GM21576 (cell line): ENCODE data around the gene HECTD4.

Experiments
- ATAC-seq: cut with Tn5 transposase; IDR thresholded peaks from one replicate; pipeline ENCODE4 v1.9.1; 2021; ENCODE audit warnings: mild to moderate bottlenecking, moderate library complexity; ENCODE audit not compliant: unreplicated experiment

HECTD4 gene

DNA sequence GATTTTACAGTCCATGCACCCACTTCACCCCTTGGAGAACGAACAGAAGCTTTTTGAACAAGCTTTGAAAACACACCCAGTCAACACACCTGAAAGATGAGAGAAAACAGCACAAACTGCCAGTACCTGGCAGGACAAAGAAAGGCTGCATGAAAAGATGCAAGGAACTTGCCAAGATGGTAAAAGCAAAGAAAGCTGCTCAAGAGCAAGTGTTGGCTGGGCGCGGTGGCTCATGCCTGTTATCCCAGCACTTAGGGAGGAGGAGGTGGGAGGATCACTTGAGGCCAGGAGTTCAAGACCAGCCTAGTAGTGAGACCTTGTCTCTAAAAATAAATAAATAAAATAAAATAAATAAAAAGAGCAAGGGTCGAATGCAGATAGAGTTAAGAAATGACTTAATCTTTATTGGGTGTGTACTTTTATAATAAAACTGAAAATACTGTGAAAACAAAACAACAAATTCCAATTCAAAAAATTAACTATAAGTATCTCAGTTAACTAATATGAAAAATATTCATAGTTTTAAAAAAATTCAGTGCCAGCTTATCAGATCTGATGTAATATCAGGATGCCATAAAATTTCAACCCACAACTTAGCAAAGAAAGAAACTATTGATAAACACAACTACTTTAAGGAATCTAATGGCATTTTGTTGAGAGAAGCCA is 59.2 kb downstream of the HECTD4 start:
- ATAC-seq, result no peak

DNA sequence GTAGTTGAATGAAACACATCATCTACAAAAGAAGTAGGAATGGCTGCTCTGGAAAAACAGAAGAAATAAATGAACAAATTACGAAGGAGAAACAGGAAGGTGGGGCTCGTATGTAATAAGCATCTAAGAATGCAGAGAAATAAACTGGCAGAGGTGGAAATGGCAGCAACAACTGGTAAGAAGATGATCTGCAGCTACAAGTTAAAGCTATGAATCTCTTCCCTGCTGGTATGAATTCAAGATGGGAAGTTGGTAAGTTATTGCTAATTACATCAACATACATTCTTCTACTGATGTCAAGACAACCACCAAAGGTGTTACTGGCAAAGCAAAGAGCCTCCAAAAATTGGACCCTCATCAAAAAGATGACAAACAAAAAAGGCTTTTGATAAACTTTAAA is 59.8 kb downstream of the HECTD4 start:
- ATAC-seq, result no peak

DNA sequence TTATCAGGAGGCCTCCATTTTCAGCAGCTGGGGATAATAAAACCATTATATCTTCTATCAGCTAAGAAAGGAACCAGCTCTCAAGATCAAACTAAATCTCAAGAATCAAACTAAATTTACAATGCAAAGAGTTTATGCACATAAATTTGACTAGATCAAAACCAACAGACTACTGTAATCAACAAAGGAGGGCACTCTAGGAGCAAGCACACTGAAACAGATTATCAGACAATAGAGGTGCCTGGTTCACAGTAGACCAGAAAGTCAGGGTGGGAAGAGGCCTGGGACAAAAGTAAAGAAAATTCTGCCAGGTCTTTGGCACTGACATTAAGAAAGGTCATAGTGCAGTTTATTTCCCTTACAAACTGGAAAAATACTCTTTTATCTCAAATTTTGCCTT is 61.0 kb downstream of the HECTD4 start:
- ATAC-seq, result no peak

DNA sequence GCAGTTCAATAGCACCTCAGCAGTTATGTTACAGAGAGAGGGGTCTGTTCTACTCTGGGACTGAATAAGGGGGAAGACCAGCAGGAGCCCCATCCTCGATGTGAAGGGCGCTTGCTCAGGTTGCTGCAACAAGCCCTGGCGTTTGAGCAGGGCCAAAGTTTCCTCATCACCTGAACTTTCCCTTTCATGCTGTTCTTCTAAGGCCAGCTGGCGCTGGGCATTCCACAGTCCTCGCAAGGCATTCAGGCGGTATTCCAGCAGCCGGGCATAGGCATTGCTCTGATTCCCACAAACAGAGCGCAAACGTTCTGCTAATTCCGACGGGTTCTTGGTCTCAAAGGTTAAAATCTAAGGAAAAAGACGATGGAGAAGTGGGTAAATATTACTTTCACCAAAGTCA is 62.8 kb downstream of the HECTD4 start:
- ATAC-seq, result no peak

DNA sequence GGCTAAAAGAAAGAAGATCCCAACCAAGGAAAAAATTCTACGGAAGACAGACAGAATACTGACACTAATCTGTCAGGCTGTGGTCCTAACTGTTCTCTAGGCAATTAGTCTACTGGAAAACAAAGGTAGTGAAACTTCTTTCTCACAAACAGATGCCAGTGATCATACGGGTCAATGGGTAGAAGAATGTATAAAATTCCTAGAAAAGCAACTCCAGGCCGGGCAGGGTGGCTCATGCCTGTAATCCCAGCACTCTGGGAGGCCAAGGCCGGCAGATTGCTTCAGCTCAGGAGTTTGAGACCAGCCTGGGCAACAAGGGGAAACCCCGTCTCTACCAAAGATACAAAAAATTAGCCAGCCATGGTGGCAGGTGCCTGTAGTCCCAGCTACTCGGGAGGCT is 64.8 kb downstream of the HECTD4 start:
- ATAC-seq, result no peak

DNA sequence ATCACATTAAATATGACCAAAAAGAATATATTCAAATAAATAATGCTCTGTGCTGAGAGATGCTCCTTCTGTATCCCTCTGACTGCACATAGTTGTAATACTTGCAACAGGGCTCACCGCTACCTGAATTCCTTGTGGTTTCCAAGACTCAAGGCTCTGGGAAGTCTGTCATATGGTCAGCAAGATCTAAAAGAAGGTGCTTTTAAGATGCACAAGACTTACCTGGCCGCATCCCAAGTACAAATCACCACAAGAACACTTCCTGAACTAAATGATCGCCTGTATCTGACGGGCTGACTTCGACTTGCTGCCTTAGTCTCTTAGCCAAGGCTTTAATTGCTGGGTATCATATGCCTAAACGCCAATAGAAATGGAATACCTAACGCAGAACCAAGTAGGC is 67.2 kb downstream of the HECTD4 start:
- no peak for ATAC-seq

DNA sequence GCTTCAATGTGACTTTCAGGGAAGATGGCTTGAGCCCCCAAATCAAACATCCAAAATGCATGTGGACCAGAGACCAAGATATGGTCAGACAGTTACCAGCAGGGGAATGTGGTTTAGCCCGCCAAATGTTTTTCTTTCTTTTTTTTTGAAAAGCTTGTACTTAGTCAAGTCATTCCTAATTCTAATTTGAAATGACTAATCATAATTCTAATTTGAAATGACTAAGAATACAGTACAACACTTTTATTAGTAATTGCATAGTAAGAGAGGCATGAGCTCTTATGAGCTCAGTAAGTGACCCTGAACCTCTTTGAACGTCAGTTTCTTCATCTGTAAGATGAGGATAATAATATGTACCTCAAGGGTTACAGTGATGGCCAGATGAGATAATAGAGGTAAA is 72.4 kb downstream of the HECTD4 start:
- ATAC-seq, result no peak

DNA sequence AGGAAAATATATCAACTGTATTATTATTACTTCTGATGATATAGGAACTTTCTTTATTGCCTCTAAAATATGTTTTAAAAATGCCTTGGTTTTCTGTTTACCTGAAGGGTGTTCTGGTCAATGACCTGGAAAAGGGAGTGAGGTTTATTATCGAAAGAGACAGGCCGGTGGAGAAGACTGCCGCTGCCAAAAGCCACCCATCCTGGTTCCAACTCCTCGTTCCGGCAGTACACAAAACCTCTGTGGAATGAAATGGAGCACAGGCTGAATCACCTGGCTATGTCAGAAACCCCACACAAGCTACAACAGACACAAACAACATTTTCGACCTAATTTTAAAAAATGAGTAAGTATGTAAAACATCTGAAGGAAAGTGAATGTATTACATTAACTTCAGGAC is 73.6 kb downstream of the HECTD4 start:
- no peak for ATAC-seq

DNA sequence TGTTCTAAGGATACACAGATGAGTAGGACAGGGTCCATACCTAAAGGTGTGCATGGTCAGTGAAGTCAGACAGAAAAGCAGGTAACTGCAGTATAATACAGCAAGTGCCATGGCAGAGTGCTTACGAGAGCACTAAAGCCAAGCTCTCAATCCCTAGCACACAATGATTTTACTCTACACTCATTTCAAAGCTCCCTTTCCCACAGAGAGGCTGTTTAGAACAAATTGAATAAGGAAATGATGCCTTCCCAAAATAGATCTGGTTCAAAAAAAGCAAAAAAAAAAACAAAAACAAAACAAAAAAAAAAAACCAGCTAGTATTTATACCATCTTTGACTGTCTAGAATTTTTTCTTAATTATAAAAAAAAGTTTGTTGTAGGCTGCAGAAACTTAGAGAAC is 74.1 kb downstream of the HECTD4 start:
- no peak for ATAC-seq

DNA sequence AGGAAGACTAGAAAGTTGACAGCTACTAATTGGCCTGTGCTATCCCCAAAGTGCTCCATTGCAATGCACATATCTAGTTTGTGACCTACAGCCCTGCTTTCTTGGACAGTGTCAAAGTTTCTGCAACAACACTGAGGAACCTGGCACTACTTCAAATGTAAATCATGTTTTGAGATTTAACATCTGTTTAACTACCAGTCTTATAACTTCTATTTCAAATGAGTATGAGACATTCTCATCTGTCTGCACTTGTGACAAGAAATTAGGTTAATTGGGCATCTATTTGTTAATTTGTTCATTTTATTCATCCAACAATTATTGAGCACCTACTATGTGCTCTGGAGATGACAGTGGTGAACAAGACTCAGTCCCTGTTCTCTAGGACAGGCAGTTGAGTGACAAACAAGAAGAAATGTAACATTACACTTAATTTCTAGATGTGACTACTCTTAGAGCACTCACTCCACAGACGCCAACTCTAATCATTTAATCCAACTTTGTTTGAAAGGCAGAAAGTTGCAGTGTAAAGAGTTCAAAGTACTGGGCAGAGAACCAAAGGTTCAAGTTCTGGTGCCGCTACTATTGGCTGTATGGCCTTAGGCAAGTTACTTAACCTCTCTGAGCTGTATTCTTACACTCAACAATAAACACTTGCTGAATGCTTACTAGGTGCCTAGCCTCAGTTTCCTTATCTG is 74.8 kb downstream of the HECTD4 start:
- no peak for ATAC-seq

DNA sequence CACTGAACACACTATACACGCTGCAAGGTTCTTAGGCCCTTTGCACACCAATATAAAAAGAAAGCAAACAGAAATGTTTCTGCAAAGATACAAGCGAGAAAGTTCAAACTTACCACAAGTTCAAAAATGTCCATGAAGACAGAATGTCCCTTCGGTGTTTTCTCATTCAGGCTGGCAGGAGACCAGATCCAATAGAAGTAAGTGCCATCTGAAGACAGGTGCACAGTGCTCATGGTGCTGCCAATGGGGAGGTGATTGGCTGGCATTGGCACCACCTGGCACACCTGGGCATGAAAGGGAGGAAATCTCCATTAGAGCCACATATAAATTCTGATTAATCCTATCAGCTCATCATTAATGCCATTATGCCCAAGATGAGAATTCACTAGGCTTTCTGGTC is 76.3 kb downstream of the HECTD4 start:
- no peak for ATAC-seq

DNA sequence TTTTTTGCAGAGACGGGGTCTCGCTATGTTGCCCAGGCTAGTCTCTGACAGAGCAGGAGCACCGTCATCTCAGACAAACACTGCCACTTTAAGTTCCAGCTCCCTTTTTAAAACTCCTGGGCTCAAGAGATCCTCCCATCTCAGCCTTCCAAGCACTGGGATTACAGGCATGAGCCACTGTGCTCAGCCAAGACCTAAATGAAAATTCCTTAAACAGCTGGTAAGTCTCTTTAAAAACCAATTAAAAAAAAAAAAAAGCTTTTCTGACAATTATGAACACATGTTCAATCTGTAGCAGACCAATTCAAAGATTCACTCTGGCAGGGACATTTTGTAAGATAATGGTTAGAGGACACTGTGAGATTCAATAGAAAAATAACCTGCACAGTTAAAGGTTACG is 77.8 kb downstream of the HECTD4 start:
- ATAC-seq, result no peak

DNA sequence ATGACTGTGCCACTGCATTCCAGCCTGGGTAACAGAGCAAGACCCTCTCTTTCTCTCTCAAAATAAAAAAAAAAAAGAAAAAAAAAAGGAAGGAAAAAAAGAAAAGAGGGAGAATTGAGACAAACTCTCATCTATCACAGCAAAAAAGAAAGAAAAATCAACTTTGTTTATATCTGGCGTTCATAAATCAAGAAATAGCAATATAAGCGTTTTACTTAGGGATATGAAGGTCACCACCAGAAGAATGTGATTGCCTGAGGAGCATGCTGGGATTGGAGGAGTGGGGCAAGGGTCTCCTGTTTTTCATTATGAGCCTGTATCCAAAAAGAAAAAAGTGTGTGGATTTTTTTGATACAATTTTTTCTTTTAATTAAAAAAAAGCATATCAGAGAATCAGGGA is 78.4 kb downstream of the HECTD4 start:
- ATAC-seq, result no peak

DNA sequence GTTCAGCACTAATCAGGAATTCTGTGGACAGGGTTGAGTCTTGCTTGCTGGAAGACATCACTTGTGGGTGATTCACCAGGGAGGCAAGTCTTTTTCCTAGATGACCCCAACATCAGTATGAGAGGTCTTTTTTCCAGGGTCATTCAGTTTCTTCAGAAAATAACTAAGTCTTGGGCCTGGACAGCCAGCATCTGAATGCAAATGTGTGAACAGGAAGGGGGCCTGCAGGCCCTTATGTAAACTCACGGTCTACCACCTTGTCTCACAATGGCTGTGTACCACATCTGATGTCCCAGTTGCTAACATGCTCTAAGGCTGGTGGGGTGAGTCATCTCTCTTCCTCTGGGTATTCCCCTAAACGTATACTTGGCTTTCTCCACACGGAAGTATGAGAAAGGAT is 79.2 kb downstream of the HECTD4 start:
- ATAC-seq, result peak; percentile 99

DNA sequence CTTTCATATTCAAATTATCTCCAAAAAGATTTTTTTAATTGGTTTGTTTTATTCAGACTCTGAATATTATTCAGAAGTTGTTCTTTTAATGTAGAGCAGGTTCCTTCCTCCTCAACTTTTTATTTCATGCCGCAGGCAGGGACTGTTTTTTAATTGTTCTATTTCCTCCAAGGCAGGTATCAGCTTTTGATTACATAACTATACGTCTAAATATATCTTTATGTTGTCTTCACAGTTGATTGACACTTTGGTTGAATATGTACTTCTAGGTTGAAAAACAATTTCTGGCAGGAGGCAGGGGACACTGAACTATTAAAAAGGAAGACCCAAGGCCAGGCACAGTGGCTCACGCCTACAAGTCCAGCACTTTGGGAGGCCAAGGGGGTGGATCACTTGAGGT is 82.5 kb downstream of the HECTD4 start:
- ATAC-seq, result no peak

DNA sequence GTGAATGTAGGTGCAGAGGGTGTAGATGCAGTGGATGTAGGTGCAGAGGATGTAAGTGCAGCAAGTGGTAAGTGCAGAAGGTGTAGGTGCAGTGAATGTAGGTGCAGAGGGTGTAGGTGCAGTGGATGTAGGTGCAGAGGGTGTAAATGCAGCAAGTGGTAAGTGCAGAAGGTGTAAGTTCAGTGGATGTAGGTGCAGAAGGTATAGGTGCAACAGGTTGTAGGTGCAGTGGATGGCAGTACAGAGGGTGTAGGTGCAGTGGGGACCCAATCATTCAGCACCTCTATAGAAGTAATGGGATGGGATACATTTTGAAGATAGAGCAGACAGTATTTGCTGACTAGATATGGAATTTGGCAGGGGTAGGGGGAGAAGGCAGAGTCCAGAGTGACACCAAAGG is 85.0 kb downstream of the HECTD4 start:
- ATAC-seq, result no peak

DNA sequence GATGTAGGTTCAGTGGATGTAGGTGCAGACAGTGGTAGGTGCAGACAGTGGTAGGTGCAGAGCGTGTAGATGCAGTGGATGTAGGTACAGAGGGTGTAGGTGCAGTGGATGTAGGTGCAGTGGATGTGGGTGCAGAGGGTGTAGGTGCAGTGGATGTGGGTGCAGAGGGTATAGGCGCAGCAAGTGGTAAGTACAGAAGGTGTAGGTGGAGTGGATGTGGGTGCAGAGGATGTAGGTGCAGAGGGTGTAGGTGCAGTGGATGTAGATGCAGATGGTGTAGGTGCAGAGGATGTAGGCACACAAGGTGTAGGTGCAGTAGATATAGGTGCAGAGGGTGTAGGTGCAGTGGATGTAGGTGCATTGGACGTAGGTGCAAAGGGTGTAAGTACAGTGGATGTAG is 86.0 kb downstream of the HECTD4 start:
- no peak for ATAC-seq

DNA sequence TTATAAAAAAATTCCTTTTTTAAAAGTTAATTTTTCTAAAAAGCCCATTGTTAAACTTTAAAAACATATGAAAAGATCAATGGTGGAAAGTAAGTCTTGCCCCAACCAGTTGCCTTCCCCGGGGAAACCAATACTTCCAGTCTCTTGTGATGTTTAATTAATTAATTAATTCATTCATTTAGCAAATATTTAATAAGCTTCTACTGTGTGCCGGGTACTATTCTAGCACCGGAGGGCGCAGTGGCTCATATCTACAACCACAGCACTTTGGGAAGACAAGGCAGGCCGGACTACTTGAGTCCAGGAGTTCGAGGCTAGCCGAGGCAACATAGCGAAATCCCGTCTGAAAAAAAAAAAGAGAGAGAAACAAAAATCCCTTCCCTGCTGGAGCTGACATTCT is 87.4 kb downstream of the HECTD4 start:
- no peak for ATAC-seq

DNA sequence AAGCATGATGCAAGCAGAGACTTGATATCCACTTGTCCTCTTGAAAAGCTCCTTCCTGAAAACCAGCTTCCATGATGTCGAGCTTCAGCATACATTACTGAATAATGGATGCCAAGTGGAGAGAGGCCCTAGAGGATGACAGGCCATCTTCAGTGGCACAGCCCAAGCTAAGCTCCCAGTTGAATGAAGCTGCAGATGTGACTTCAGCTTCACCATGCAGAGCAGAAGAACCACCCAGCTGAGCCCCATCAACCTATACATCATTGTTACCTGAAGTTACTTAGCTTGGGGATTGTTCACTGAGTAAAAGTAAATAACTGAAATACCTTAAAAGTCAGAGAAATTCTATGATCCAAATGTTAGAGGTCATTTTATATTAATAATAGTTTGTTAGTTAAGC is 93.6 kb downstream of the HECTD4 start:
- ATAC-seq, result no peak

DNA sequence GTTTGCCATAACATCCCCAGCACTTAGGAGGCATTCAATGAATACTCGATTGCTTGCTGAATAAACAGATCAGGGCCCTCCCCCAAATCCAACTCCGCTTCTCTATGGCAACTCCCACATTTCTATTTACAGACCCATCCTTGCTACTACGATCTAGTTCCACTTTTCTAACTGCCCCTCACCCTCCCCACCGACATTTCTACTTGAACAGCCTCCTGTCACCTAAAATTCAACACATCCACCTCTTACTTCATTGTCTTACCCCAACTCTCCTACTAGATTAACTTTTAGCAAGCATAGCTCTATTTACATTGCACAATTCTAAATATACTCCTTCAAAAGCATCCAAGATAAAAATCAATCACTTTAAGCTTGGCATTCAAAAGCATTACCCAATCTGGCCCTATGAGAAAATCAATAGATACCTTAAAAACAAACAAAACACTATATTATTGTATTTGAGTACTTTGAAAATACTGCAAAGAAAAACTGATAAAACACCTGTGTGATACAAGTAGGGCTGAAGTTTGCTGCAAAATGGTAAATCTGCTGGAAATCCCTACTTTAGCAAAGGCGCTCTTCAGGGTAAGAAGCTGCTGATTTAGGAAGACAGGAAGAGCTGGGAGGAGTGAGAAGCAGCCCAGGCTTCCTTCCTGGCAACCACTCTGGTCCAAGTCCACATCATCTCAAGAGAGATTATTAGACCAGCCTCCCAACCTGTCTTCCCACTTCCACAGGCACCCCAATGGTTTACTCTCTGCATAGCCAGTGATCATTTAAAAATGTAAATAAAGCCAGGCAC is 96.4 kb downstream of the HECTD4 start:
- no peak for ATAC-seq

DNA sequence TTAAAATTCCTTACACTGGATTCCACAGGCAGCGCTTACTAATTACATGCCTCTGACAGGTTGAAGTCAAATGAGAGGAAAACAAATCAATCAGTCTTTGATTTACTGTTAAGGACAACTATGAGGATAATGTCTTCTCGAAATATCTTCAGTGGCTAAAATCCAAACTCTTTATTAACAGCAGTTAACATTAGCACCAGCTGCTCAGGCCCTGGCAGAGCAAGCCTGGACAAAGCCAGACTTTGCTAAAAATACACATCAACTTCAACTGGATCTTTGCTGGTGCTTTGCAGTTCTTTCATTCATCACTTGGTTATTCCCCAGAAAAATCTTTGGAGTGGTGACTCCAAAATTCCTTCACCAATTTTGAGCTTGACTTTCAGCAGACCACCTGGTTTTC is 98.7 kb downstream of the HECTD4 start:
- ATAC-seq, result no peak

DNA sequence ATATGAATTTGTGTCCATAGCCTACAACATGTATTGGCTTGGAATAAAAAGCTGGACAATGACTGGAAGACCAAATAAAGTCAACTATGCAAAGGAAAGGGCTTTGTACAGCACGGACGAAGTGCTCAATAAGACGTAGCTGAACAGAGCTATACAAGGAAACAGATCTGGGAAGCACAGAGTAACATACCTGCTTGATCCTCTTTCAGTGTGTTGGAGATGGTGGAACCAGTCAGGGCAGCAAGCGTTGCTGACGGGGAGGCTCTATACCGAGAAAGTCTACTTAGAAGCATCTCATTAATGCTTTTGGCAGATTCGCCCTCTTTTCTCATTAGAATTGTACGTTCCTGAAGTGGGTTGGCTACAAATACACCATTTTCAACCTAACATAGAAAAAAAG is 99.3 kb downstream of the HECTD4 start:
- no peak for ATAC-seq
